Uterus (tissue), 4 donors: ENCODE data around the gene AHCYL1. TPM values are rescaled to one million over a fixed set of nuclear protein-coding genes. Genes with fewer than 3 reads are reported as not detected.

ENCODE experiments used
- DNase-seq, 2 donors: peaks; one replicate each; pipeline ENCODE4 v3.0.0-alpha.2; 2019 to 2020
- H3K27ac ChIP-seq, 2 donors: fragments of 200-600 bp; sonication (generic); 1 replicate in 1 of 2; 2 replicates in 1 of 2; pipeline ENCODE4 v1.5.1; 2016 to 2018
- H3K27me3 ChIP-seq, 2 donors: fragments of 200-600 bp; sonication (generic); one replicate each; pipeline ENCODE4 v1.5.1; 2018 to 2019; ENCODE audit warnings: control low read depth in 1 of 2
- H3K36me3 ChIP-seq, 2 donors: fragments of 200-600 bp; sonication (generic); one replicate each; pipeline ENCODE4 v1.5.1; 2019; ENCODE audit warnings: control low read depth in 1 of 2
- H3K4me1 ChIP-seq, 2 donors: fragments of 200-600 bp; sonication (generic); one replicate each; pipeline ENCODE4 v1.5.1; 2018 to 2019; ENCODE audit warnings: control low read depth in 1 of 2
- H3K4me3 ChIP-seq, 2 donors: fragments of 200-600 bp; sonication (generic); 1 replicate in 1 of 2; 2 replicates in 1 of 2; pipeline ENCODE4 v1.5.1; 2018 to 2019; ENCODE audit warnings: mild to moderate bottlenecking in 1 of 2
- H3K9me3 ChIP-seq, 2 donors: fragments of 200-600 bp; sonication (generic); one replicate each; pipeline ENCODE4 v1.5.1; 2019; ENCODE audit warnings: control low read depth in 1 of 2
- POLR2A ChIP-seq, 2 donors: fragments of 450-650 bp; IDR thresholded peaks; one replicate each; pipeline ENCODE4 v1.6.1; 2016; ENCODE audit warnings: antibody characterized with exemption in 2 of 2, mild to moderate bottlenecking in 1 of 2, moderate library complexity in 1 of 2
- intact Hi-C: fragments of 100-400 bp; cut with DNase I; formaldehyde crosslinking; loops from one replicate; pipeline ENCODE4 v1.15.1; 2023; ENCODE audit warnings: low total_unique reads
- total RNA-seq, 4 donors: library from RNA; depleted of rRNA in 3 of 4; stranded (reverse); fragments of >200 nt in 3 of 4; gene quantifications; one replicate each; pipeline versions ENCODE4 v1.1.0 to v1.2.4, GENCODE V29; 2014 to 2023
- TF ChIP-seq, protein P1 (sequence below), 4 experiments: fragments of 200-600 bp in 2 of 4; fragments of 450-650 bp in 2 of 4; sonication (generic) in 2 of 4; IDR thresholded peaks; one replicate each; pipeline ENCODE4 v1.5.1; 2016 to 2019; ENCODE audit warnings: antibody characterized with exemption in 4 of 4, mild to moderate bottlenecking in 2 of 4, moderate library complexity in 1 of 4
- donor health status: DM: yes; HTN: yes; CAD: no.

The AHCYL1 gene
- total RNA-seq, 4 donors from 2014 or later = 51.2 to 183 (median 70.2) TPM

GRCh38 chr1:109979489-109980091 is 5.0 kb upstream of the AHCYL1 start:
- Histone ChIP-seq H3K9me3 (no peaks in the 10 kb centered on the region), H3K4me3 (no peak overlapping the region), H3K27ac (peak overlapping the region; percentile 49 to 50), H3K4me1 (no peaks in the 10 kb centered on the region), H3K27me3 (no peaks in the 10 kb centered on the region), H3K36me3 (no peaks in the 10 kb centered on the region)
- peak in 1 of 2 donors; percentile 60 for DNase-seq
- intact Hi-C loops = loop anchor here (5.0 to 10.0 kb wide), 2 partner anchors 192 to 325 kb away; partner anchors contain the start of gene GSTM4
- TF ChIP-seq POLR2A (IDR thresholded peaks at IDR 0.05) = no peak
- TF ChIP-seq, protein P1, sequence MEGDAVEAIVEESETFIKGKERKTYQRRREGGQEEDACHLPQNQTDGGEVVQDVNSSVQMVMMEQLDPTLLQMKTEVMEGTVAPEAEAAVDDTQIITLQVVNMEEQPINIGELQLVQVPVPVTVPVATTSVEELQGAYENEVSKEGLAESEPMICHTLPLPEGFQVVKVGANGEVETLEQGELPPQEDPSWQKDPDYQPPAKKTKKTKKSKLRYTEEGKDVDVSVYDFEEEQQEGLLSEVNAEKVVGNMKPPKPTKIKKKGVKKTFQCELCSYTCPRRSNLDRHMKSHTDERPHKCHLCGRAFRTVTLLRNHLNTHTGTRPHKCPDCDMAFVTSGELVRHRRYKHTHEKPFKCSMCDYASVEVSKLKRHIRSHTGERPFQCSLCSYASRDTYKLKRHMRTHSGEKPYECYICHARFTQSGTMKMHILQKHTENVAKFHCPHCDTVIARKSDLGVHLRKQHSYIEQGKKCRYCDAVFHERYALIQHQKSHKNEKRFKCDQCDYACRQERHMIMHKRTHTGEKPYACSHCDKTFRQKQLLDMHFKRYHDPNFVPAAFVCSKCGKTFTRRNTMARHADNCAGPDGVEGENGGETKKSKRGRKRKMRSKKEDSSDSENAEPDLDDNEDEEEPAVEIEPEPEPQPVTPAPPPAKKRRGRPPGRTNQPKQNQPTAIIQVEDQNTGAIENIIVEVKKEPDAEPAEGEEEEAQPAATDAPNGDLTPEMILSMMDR (IDR thresholded peaks at IDR 0.05) = no peak

- Histone ChIP-seq H3K9me3 (no peaks in the 10 kb centered on the region), H3K4me3 (no peak overlapping the region), H3K36me3 (no peaks in the 10 kb centered on the region), H3K4me1 (no peaks in the 10 kb centered on the region), H3K27me3 (no peaks in the 10 kb centered on the region), H3K27ac (peak overlapping the region; percentile 32 to 50)
- intact Hi-C loops = loop anchor here (10.0 kb wide), 1 partner anchor 326 kb away; the partner anchor contains the start of gene GSTM4
- no peak for TF ChIP-seq POLR2A (IDR thresholded peaks at IDR 0.05)
- TF ChIP-seq, protein P1 (IDR thresholded peaks at IDR 0.05) = peak; percentile 17 to 54 (median 37)
- no peak for DNase-seq
Observed at GRCh38 chr1:109980324-109981003, 4.1 kb upstream of the AHCYL1 start.

GRCh38 chr1:109981004-109981335 is 3.6 kb upstream of the AHCYL1 start:
- no peak overlapping the region for H3K4me3 ChIP-seq
- no peak overlapping the region for H3K27ac ChIP-seq
- intact Hi-C loops = loop anchor here (10.0 kb wide), 1 partner anchor 326 kb away; the partner anchor contains the start of gene GSTM4
- H3K27me3 ChIP-seq = no peaks in the 10 kb centered on the region
- no peaks in the 10 kb centered on the region for H3K4me1 ChIP-seq
- no peaks in the 10 kb centered on the region for H3K9me3 ChIP-seq
- TF ChIP-seq, protein P1 (IDR thresholded peaks at IDR 0.05) = no peak
- no peak for TF ChIP-seq POLR2A (IDR thresholded peaks at IDR 0.05)
- DNase-seq = no peak
- no peaks in the 10 kb centered on the region for H3K36me3 ChIP-seq

GRCh38 chr1:109983380-109984189 is 980 bp upstream of the AHCYL1 start:
- Histone ChIP-seq H3K9me3 (no peaks in the 10 kb centered on the region), H3K36me3 (no peaks in the 10 kb centered on the region), H3K27me3 (no peaks in the 10 kb centered on the region), H3K4me3 (no peak overlapping the region), H3K27ac (peak overlapping the region; percentile 97), H3K4me1 (no peaks in the 10 kb centered on the region)
- TF ChIP-seq POLR2A (IDR thresholded peaks at IDR 0.05) = no peak
- TF ChIP-seq, protein P1 (IDR thresholded peaks at IDR 0.05) = no peak
- intact Hi-C loops = loop anchor here (10.0 kb wide), 1 partner anchor 329 kb away; the partner anchor contains the start of gene GSTM4
- peak in 1 of 2 donors; percentile 50 for DNase-seq
